AG04450 (cell line): ENCODE measurements around the gene WDR55. TPM values are rescaled to one million over a fixed set of nuclear protein-coding genes. Genes with fewer than 3 reads are reported as not detected.
"Not testable (repeated sequence)": the region's sequence is repeated elsewhere in the genome, so short reads cannot be mapped to it uniquely, and the experiment has no call there.

ENCODE experiments used
- CTCF ChIA-PET: fragments of 300-600, 350-600 bp; formaldehyde crosslinking; extraction: SDS; loops from one replicate; lab custom pipeline; 2022; ENCODE audit warnings: antibody characterized with exemption, inconsistent platforms; lab: Charles Lee
- POLR2A ChIA-PET: fragments of 350-600 bp; formaldehyde crosslinking; extraction: SDS; loops from one replicate; lab custom pipeline; 2021; ENCODE audit warnings: antibody characterized with exemption, inconsistent platforms; lab: Yijun Ruan, JAX
- DNase-seq: peaks from one replicate; pipeline ENCODE4 v3.0.0-alpha.2; 2011; ENCODE audit warnings: low read depth, low spot score
- H3K27ac ChIP-seq: one replicate; pipeline ENCODE4 v1.5.1; 2012; ENCODE audit warnings: low read depth, low read length, control low read depth
- H3K27me3 ChIP-seq: one replicate; pipeline ENCODE4 v1.6.0; 2012; ENCODE audit warnings: low read length; ENCODE audit not compliant: control insufficient read depth, insufficient read depth
- H3K4me3 ChIP-seq: 2 replicates; pipeline ENCODE4 v1.5.1; 2011; ENCODE audit warnings: mild to moderate bottlenecking, low read depth, low read length, control low read depth
- H3K9me3 ChIP-seq: 2 replicates; pipeline ENCODE4 v1.5.1; 2012; ENCODE audit warnings: low read length; ENCODE audit not compliant: control insufficient read depth, insufficient read depth
- polyA plus RNA-seq: library from polyadenylated mRNA; depleted of rRNA; stranded (reverse); fragments of >200 nt; gene quantifications from 2 replicates; pipeline ENCODE4 v1.2.3, GENCODE V29; 2011; rRNA removed
- small RNA-seq: library from RNA; depleted of rRNA; stranded (forward); fragments of <200 nt; gene quantifications from one replicate; pipeline ENCODE3, GENCODE V24; 2012; ENCODE audit warnings: low read depth; ENCODE audit not compliant: insufficient read length
- TF ChIP-seq, protein P1 (sequence below): IDR thresholded peaks from 2 replicates; pipeline ENCODE4 v1.5.1; 2011; ENCODE audit warnings: low read depth, low read length, control low read depth, inconsistent platforms

Gene WDR55
- polyA plus RNA-seq, 1 experiment = 13.6 TPM

DNA sequence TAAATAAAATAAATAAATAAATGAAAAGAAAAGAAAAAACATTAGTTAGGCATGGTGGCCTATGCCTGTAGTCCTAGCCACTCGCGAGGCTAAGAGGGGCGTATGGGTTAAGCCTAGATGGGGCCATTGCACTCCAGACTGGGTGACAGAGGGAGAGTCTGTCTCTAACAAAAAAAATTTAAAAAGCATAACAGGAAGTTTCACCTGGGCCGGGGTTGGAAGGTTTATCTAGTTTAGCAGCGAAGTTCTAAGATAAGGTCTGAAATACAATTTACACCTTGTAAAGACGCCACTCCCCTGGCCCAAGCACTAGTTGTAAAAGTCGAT is 53.5 kb downstream of the WDR55 start:
- H3K9me3 ChIP-seq = no peaks in the 10 kb centered on the region; the same call in 1 of the 2 replicates
- POLR2A ChIA-PET = interaction anchor here (0.6 to 1.0 kb wide), 5 partner anchors 8 to 161 kb away, joined by 3 to 15 read pairs (median 3); partner anchors contain the start of genes IK, NDUFA2, SRA1 and ZMAT2
- no peak for DNase-seq
- TF ChIP-seq, protein P1, sequence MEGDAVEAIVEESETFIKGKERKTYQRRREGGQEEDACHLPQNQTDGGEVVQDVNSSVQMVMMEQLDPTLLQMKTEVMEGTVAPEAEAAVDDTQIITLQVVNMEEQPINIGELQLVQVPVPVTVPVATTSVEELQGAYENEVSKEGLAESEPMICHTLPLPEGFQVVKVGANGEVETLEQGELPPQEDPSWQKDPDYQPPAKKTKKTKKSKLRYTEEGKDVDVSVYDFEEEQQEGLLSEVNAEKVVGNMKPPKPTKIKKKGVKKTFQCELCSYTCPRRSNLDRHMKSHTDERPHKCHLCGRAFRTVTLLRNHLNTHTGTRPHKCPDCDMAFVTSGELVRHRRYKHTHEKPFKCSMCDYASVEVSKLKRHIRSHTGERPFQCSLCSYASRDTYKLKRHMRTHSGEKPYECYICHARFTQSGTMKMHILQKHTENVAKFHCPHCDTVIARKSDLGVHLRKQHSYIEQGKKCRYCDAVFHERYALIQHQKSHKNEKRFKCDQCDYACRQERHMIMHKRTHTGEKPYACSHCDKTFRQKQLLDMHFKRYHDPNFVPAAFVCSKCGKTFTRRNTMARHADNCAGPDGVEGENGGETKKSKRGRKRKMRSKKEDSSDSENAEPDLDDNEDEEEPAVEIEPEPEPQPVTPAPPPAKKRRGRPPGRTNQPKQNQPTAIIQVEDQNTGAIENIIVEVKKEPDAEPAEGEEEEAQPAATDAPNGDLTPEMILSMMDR = no peak
- peak overlapping the region; percentile 11 for H3K27ac ChIP-seq
- H3K4me3 ChIP-seq = no peak overlapping the region
- H3K27me3 ChIP-seq = no peaks in the 10 kb centered on the region
- CTCF ChIA-PET = interaction anchor here (0.6 to 2.7 kb wide), 10 partner anchors 17 to 846 kb away, joined by 3 to 24 read pairs (median 3); no protein-coding TSS in a partner anchor

DNA sequence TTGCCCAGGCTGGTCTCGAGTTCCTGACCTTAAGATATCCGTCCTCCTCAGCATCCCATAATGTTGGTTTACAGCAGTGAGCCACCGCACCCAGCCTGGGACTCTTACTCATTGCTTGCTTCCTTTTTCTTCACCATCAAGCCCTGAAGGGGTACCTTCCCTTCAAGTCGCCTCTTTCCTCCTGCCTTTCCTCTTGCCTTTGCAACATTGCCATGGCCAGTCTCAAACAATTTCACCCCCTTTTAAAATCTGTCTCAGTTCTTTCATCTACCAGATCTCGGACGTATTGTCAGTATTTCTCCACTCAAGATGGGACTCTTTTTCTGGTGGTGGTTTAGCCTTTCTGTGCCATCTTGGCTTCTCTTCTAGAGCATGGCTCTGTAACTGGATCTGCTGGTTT is 56.0 kb downstream of the WDR55 start:
- H3K27ac ChIP-seq, H3K9me3 ChIP-seq, H3K4me3 ChIP-seq, DNase-seq, H3K27me3 ChIP-seq, POLR2A ChIA-PET: not testable (repeated sequence)
- CTCF ChIA-PET = interaction anchor here (0.7 to 2.7 kb wide), 4 partner anchors 131 to 491 kb away, joined by 3 to 24 read pairs (median 3); no protein-coding TSS in a partner anchor

DNA sequence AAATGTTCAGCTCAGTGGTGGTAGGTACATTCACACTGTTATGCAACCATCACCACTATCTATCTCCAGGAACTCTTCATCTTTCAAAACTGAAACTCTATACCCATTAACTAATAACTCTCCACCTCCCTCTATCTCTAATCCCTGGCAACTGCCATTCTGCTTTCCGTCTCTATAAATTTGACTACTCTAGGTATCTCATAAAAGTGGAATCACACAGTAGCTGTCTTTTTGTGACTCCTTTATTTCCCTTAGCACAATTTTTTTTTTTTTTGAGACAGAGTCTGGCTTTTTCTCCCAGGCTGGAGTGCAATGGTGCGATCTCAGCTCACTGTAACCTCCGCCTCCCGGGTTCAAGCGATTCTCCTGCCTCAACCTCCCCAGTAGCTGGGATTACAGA is 56.7 kb downstream of the WDR55 start:
- POLR2A ChIA-PET, H3K27me3 ChIP-seq, DNase-seq, H3K27ac ChIP-seq, H3K9me3 ChIP-seq, H3K4me3 ChIP-seq: not testable (repeated sequence)
- CTCF ChIA-PET = interaction anchor here (0.6 to 1.3 kb wide), 3 partner anchors 10 to 477 kb away, joined by 3 to 7 read pairs (median 4); no protein-coding TSS in a partner anchor

Small RNAs within 50 kb of the gene (small RNA-seq; reads per million reads assigned to genes)
- 144 reads per million, percentile 90 among the genes with 10 or more reads in this experiment for gene VTRNA1-1
- gene VTRNA1-2 = 106 reads per million, percentile 89 among the genes with 10 or more reads in this experiment

Other genes with a start within 250 kb of the WDR55 start
- gene EIF4EBP3, start 117.2 kb upstream of the WDR55 start, polyA plus RNA-seq = 1.7 and 2.8 TPM in 2 replicates
- gene SRA1, start 107.4 kb upstream of the WDR55 start, polyA plus RNA-seq = 52.3 and 52.8 TPM in 2 replicates
- 13.6 and 14.9 TPM in 2 replicates for gene APBB3, start 100.3 kb upstream of the WDR55 start, polyA plus RNA-seq
- gene SLC35A4, start 100.1 kb upstream of the WDR55 start, polyA plus RNA-seq = 63.4 and 86.2 TPM in 2 replicates
- gene CD14, start 31.7 kb upstream of the WDR55 start, polyA plus RNA-seq = 0.29 and 0.71 TPM in 2 replicates
- 5.0 and 5.7 TPM in 2 replicates for gene TMCO6, start 25.5 kb upstream of the WDR55 start, polyA plus RNA-seq
- gene NDUFA2, start 17.3 kb upstream of the WDR55 start, polyA plus RNA-seq = 64.0 and 85.6 TPM in 2 replicates
- gene IK, start 17.1 kb upstream of the WDR55 start, polyA plus RNA-seq = 118 and 136 TPM in 2 replicates
- gene DND1, start 8.7 kb downstream of the WDR55 start, polyA plus RNA-seq = 0.14 and 0.31 TPM in 2 replicates
- gene HARS1, start 26.5 kb downstream of the WDR55 start, polyA plus RNA-seq = 93.6 and 98.8 TPM in 2 replicates
- gene HARS2, start 26.6 kb downstream of the WDR55 start, polyA plus RNA-seq = 39.9 and 48.6 TPM in 2 replicates
- gene ZMAT2, start 35.5 kb downstream of the WDR55 start, polyA plus RNA-seq = 66.6 and 82.8 TPM in 2 replicates
- 0.06 and 0.09 TPM in 2 replicates for gene PCDHA1, start 121.2 kb downstream of the WDR55 start, polyA plus RNA-seq
- 0.05 and 0.07 TPM in 2 replicates for gene PCDHA2, start 129.9 kb downstream of the WDR55 start, polyA plus RNA-seq
- 0.20 and 0.27 TPM in 2 replicates for gene PCDHA3, start 136.2 kb downstream of the WDR55 start, polyA plus RNA-seq
- not detected in 2 replicates for gene PCDHA4, start 142.2 kb downstream of the WDR55 start, polyA plus RNA-seq
- 0.02 TPM in 1 of 2 replicates, not detected in the other for gene PCDHA5, start 156.7 kb downstream of the WDR55 start, polyA plus RNA-seq
- gene PCDHA6, start 163.1 kb downstream of the WDR55 start, polyA plus RNA-seq = 0.02 and 0.09 TPM in 2 replicates
- 0.09 and 0.14 TPM in 2 replicates for gene PCDHA7, start 169.4 kb downstream of the WDR55 start, polyA plus RNA-seq
- 0.01 TPM in 1 of 2 replicates, not detected in the other for gene PCDHA8, start 176.3 kb downstream of the WDR55 start, polyA plus RNA-seq
- 0.02 TPM in 1 of 2 replicates, not detected in the other for gene PCDHA9, start 183.5 kb downstream of the WDR55 start, polyA plus RNA-seq
- gene PCDHA10, start 191.0 kb downstream of the WDR55 start, polyA plus RNA-seq = 0.01 and 0.02 TPM in 2 replicates
- gene PCDHA11, start 204.1 kb downstream of the WDR55 start, polyA plus RNA-seq = not detected in 2 replicates
- not detected in 2 replicates for gene PCDHA12, start 210.4 kb downstream of the WDR55 start, polyA plus RNA-seq
- not detected in 2 replicates for gene PCDHA13, start 217.2 kb downstream of the WDR55 start, polyA plus RNA-seq